GM21381 (cell line): ENCODE results near the gene CEP89.
"Not testable (repeated sequence)": the region's sequence is repeated elsewhere in the genome, so short reads cannot be mapped to it uniquely, and the experiment has no call there.

Experiments
- ATAC-seq: cut with Tn5 transposase; IDR thresholded peaks from one replicate; pipeline ENCODE4 v1.9.1; 2021; ENCODE audit warnings: mild to moderate bottlenecking, moderate library complexity; ENCODE audit not compliant: unreplicated experiment

The CEP89 gene

DNA sequence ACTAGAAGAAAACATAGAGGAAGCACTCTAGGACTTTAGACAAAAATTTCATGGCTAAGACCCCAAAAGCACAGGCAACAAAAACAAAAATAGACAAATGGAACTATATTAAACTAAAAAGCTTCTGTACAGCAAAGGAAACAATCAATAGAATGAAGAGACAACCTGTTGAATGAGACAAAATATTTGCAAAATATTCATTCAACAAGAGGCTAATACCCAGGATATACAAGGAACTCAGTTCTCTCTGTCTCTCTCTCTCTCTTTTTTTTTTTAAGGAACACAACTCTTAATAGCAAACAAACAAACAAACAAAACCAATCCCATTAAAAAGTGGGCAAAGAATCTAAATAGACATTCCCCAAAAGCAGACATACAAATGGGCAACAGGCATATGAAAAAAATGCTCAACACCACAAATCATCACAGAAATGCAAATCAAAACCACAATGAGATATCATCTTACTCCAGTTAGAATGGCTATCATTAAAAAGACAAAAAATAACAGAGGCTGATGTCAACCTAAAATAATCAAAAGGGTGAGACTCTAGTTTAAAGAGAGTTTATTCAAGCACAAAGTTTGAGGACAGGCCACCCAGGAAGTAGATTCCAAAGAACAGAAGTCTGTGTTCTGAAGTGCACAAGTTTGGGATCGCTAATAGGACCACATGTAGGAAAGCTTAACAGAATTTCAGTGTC is 75.1 kb downstream of the CEP89 start:
- ATAC-seq, result no peak

DNA sequence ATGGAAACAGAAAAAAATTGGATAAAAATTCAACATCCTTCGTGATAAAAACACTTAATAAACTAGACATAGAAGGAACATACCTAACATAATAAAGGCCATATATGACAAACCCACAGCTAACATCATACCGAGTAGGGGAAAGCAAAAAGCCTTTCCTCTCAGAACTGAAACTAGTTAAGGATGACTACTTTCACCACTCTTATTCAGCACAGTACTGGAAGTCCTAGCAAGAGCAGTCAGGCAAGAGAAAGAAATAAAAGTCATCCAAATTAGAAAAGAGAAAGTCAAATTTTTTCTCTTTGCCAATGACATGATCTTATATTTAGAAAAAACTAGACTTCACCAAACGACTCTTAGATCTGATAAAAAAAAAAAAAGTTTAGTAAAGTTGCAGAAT is 76.4 kb downstream of the CEP89 start:
- no peak for ATAC-seq

DNA sequence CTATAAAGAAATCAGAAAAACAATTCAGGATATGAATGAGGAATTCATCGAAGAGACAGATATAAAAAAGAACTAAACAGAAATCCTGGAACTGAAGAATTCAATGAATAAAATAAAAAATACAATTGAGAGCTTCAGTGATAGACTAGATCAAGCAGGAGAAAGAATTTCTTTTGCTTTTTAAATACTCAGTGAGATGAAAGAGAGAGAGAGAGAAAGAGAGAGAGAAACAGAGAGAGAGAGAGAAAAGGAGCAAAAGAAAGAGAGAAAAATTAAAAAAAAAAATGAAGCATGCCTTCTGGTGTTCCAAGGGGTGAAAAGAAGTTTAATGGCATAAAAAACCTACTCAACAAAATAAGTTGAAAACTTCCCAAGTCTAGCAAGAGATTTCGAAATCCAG is 80.1 kb downstream of the CEP89 start:
- no peak for ATAC-seq

DNA sequence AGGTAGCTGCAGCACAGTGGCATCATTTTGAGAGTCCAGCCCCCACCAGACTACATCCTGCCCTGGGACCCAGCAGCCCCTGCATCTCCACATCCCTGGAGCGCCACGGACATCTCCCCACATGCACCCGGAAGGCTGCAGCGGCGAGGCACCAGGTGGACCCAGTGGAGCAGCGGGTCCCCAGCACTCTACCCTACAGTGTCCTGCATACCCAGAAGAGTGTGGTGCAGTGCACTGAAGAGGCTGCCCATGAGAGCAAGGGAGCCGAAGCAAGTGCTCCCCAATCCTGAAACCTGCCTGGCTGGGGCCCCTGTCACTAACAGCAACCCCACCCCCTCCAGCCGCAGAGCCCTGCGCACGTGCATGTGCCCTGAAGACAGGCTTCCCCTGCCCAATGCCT is 80.9 kb downstream of the CEP89 start:
- ATAC-seq, result no peak

DNA sequence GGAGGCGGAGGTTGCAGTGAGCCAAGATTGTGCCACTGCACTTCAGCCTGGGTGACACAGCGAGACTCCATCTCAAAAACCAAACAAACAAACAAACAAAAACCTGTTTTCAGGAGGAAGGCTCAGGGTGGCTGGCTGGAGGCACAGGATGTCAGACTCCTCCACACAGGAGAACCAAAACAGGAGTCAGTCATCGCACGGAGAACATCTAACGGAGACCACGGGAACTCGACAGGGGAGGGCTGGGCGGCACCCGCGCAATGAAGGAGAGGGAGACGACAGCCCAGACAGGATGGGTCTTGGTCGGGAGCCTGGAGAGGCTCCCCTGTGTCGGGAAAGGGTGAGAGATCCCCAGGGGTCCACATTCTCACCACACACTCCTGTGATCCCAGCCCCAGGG is 81.4 kb downstream of the CEP89 start:
- no peak for ATAC-seq

DNA sequence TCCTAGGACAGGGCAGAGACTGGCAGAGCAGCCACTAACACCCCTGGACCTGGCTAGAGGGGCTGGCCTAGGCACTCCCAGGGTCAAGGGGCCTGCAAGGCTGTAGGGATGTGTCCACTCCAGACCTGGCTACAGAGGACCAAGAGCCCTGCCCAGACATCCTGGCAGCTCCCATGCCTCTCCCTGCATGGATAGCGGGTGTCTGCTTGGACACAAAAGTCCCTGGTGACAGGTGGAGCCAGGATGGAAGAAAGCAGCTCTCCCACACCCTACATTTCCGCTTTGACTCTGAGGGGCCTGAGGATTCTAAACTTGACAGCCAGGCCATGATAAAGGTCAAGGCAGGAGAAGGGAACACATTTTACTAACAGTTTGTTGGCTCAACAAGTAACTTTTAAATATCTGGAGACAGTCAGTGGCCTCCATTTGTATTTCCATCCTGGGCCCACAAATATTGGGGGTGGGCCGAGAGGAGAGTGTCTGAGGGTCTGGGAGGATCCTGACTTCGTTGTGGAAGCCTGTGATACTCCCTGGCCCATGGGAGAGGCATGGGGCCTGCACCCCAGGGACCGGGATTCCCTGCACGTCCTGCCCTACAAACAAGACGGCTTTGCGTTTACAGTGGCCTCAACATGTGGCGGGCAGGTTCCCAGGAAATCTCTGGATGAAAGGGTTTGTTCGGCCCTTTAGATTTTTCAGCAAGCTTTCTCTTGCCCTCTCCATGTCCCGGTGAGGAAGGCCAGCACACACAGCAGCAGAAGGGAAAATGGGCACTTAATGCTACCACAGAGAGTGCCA is 82.4 kb downstream of the CEP89 start:
- ATAC-seq, result no peak

DNA sequence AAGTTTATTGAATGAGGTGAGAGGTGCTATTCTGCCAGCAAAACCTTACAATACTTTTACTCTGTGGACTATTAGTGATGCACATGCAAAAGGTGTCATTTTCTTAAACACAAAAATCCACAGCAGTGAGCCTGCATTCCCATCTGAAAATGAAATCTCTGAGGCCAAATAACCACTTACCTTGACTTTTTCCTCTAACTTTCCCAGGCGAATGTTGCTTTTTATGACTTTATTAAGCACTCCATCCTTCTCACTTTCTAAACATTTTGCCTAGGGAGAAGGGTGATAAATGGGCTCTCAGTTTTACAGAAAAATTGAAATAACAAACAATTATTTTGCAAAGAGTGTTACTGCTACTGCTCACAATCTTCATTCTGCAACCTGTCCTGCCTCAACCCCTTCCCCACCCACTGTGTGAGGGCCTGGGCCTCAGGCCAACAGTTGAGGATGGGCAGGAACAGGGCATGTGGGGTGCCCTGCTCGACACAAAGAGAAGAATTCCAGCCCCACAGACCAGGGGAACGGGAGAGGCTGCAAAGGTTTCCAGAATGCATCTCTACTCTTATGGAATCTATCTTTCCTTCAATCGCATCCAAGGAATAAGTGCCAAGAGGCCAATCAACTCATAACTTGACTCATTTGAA is 84.1 kb downstream of the CEP89 start:
- no peak for ATAC-seq

DNA sequence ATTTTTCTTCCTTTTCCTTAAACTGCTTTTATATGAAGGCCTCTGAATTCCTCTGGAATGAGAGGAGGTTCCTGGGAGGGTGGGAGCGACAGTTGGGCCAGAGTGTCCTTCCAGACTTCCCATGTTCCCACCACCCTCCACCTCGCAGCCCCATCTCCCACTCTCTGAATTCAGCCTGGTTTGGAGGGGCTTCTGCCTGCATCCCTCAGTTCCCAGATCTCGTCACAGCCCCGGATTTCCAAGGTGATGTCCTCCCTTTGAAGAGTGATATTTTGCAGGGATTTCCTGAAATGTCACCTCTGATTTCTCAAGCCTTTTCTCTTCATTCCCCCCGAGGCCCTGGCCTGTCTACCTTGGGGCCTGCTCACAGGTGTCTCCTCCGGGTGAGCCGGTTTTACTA is 85.5 kb downstream of the CEP89 start:
- no peak for ATAC-seq

DNA sequence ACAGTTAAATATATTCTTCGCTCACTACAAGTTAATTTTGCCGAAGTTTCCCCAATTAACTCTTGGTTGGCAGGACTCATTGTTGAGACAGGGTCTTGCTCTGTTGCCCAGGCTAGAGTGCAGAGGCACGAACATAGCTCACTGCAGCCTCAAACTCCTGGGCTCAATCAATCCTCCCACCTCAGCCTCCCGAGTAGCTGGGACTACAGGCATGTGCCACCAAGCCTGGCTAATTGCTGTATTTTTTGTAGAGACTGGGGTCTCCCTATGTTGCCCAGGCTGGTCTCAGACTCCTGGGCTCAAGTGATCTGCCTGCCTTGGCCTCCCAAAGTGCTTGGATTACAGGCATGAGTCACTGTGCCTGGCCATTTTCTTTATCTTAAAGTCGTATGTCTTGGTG is 86.5 kb downstream of the CEP89 start:
- ATAC-seq, result not testable (repeated sequence)

DNA sequence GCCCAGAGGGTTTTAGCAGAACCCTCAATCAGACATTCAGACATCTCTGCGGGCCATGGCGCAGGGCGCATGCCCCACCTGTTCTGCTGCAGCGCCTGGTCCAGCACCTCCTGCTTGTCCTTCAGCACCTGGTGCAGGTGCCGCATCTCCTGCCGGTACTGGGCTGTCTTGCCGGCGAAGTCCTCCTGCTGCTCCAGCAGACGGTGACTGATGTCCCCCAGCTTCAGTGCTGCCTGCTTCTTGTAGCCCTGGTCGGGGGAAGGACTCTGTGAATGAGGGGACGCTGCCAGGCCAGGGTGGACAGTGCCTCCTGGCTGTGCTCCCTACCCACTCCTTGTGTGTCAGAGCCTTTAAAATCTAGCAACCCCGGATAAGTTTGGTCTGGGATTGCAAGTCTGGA is 90.0 kb downstream of the CEP89 start:
- no peak for ATAC-seq

DNA sequence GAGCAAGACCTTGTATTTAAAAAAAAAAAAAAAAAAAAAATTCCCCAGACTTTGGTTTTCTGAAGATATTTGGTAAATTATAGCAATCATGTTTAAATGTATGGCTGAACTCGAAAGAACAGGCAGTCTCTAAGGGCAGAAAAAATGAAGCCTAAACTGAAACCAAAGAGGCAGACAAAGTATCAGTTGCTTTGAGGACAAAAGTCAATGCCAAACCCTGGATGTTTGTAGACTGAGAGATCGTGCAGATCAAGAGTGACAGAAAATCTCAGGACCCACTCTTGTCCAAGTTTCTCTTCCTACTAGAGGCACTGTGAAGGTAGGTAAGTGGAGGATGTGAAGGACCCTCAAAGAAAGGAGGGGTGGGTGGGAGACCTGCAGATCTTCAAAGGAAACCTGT is 91.1 kb downstream of the CEP89 start:
- no peak for ATAC-seq

DNA sequence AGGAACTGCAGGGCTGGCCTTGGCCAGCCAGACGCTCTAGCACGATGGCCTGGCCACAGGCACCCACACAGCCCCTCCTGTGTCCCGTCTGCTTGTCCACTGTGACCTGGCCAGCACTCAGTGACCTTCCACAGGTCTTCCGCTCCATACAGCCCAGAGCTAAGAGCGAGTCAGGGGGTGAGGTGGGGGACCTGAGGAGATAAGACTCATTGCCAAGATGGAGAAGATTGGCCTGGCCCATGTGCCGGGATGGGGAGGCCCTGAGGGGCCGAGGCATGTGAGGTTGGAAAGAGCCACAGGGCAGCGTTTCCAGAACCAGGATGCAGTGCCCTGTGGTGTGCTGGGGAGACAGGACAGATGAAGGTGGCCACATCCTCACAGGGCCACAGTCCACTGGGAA is 92.0 kb downstream of the CEP89 start:
- no peak for ATAC-seq

DNA sequence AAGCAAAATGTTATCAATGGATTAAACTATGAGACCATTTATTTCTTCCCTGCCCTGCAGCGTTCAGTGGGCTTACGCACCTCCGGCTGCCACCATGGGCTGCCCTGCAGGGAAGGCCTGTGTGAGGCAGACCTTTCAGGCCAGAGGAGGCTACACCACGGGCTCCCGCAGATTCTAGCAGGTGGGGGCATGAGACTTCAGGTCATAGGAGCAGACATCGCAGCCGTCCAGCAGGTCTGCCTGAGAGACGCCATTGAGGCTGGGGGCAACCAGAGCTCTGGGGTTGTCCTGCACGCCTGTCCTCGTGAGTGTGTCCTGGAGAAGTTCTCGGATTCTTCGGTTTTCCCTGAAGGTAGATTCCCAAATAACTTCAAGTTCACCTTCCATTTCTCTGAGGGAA is 92.8 kb downstream of the CEP89 start:
- ATAC-seq, result no peak

DNA sequence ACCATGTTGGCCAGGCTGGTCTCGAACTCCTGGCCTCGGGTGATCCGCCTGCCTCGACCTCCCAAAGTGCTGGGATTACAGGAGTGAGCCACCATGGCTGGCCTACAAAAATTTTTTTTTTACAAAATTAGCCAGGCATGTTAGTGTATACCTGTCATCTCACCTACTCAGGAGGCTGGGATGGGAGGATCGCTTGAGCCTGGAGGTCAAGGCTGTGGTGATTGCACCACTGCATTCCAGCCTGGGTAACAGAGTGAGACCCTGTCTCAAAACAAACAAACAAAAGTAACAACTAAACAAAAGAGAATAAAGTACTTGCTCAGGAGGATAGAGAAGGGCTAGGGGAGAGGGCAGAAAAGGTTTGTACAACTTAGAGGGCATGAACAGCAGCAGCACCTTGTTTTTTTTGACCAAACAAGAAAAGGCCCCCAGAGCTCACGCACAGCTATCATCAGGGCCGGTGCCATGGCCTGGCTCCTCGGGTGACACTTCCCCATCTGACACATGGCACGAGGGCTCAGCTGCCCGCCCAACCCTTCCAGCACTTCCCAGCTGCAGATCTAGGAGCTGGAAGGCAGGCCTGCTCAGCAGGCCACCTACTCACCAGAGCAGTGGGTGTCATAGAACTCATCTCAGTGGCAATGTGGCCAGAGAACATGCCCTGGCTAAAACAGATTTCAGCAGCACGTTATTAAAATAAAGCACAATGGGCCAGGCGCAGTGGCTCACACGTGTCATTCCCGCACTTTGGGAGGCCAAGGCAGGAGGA is 93.6 kb downstream of the CEP89 start:
- no peak for ATAC-seq

DNA sequence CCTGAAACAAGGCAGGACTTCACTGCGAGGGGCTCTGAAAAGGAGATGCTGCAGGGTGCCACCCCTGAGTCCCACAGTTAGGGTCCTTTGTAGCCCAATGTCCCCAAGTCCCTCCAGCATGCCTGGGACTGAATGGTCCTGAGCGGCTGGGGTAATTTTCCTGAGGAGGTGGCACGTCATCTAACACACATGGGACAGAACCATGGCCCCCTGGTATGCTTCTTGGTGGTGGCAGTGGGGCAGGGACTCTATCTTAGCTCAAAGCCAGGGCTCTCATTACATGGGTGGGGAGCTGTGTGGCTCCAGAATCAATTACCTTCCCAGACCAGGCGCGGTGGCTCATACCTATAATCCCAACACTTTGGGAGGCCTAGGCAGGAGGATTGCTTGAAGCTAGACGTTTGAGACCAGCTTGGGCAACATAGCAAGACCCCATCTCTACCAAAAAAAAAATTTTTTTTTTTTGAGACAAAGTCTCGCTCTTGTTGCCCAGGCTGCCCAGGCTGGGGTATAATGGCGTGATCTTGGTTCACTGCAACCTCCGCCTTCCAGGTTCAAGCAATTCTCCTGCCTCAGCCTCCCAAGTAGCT is 94.3 kb downstream of the CEP89 start:
- no peak for ATAC-seq

DNA sequence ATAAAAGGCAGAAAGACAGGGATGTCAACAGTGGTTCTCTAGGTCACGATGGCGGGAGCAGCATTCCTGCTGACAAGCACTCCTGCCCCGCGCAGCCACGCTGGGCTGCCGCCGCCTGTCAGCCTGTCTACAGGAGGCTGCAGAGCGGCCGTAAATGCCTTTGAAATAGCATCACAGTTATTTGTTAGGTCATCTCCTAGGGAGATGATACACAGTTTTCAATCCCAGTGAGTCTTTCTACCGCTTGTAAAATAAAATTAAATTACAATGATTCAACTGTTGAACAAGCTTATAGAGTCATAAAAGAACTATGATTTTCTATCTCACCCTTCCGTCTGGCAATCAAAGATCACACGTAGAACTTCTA is 94.9 kb downstream of the CEP89 start:
- ATAC-seq, result no peak

DNA sequence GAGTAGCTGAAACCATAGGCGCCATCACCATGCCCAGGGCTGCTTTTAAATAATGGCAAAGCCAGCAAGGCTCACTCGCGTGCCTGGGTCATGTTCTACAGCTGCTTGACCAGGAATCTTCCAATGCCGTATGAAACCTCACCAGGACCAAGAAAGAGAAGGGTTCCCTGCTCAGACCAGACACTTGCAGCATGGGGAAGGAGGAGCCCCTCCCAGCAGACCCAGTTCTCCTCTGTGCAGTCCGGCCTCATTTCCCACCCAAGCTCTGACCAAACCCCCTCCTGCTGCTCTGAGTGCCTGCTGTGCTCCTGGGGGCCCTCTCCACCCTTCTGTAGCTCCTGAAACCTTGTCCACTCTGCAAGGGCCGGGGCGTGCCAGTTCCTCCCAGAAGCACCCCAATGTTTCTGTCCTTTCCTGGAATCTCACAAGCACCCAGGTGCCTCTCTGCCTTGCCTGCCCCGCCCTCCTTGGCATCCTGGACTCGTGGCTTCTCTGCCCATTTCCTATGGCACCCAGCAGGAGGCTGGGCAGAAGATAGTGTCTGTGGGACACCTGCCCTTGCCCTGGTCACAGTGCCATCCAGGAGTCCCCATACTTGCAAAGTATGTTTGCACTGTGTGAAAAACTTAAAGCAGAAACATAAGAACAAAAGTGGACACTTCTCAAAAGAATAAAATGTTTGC is 95.4 kb downstream of the CEP89 start:
- no peak for ATAC-seq

DNA sequence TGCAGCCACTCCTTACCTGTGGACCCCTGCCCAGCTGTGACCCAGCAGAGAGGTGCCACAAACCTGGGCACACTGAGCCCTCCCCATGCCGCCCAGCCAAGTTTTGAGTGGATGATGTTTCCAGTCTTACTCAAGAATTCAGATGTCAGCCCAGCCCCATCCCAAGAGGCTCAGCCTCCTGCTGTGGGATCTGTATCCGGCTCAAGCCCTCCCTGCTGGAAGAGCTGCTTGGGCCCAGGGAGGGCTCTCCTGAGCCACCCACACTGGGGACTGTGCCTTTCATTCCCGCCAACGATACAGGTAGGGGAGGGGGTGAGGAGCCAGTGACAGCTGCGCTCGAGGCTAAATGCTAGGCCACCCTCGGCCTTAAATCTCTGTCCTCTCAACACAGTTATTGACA is 96.3 kb downstream of the CEP89 start:
- no peak for ATAC-seq

DNA sequence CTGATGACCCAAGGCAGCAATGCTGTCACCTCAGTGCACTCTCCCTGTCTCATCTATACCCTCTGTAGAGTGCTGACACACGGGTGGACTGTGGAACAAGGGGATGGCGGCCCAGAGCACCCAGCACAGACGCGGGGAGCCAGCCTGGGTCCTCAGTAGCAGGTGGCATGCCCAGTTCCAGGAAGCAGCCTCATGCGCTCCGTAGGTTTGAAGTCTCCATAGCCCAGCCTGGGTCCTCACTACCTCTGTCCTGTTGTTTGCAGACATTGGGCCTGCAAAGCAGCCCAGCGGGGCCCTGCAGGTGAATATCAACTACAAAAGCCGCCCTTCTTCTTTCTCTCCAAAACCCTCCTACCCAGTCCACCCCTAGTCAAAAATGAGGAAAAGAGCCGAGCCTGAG is 97.2 kb downstream of the CEP89 start:
- no peak for ATAC-seq

DNA sequence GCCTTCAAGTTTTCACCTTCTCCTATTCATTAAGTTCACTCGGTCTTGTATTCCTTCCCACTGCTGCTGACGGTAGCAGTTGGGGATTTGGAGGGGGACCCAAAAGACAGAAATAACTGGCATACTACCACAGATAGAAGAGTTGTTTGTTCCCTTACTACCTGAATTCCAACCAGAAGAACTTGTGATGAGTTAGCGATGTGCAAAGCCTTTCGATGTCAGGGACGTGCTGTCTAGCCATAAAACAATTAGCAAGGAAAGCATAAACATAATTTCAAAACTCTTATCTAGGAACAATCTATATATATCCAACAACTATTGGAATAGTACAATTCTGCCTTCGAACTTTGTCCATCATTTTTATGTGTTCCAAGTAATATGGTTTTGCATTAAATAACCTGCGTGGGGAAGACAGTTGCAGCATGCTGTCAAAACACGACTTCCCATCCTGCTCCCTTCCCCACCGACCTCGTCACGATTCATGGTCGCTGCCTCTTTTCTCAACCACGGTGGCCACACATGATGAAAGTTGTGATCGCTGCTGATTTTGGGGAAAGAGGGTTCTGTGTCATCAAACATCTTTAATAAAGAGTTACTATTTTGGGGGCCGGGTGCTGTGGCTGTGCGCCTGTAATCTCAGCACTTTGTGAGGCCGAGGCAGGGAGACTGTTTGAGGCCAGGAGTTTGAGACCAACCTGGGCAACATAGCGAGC is 98.4 kb downstream of the CEP89 start:
- no peak for ATAC-seq
